Left cardiac atrium (tissue), 4 donors: ENCODE data around the gene GNB4. TPM values are rescaled to one million over a fixed set of nuclear protein-coding genes. Genes with fewer than 3 reads are reported as not detected.

Experiments
- ATAC-seq, 2 donors: fragments of 200-7000 bp; cut with Tn5 transposase; one replicate each; pipeline ENCODE4 v1.9.1; 2020; ENCODE audit warnings: mild to moderate bottlenecking in 2 of 2, moderate library complexity in 2 of 2
- DNase-seq: peaks from one replicate; pipeline ENCODE4 v3.0.0-alpha.2; 2020
- intact Hi-C, 2 donors: fragments of 100-400 bp; cut with DNase I; formaldehyde crosslinking; loops; one replicate each; pipeline versions ENCODE4 v1.14.1 to v1.15.1; 2022 to 2023
- total RNA-seq, 2 donors: library from RNA; stranded (reverse); fragmentation: NEBNext Ultra II Directional; extraction: Animal tissue kit (Norgen Biotek cat#: 25700); gene quantifications; one replicate each; pipeline ENCODE4 v1.2.1, GENCODE V29; 2021
- donor health status: DM: no; HTN: yes; CAD: no.
- donor health status: DM: no; HTN: yes; CAD: no; lungs with severe emphysema.
- donor health status: DM: yes; HTN: yes; CAD: no.
- donor health status: Dilated cardiomyopathy.

The GNB4 gene
- total RNA-seq, 2 donors from 2014 or later = 17.0 to 41.2 TPM

- intact Hi-C loops = no loop called here
- DNase-seq (no peak), ATAC-seq (no peak)
Observed at GRCh38 chr3:179391906-179392305, 59.4 kb downstream of the GNB4 start.

- intact Hi-C loops = no loop called here
- DNase-seq (no peak), ATAC-seq (no peak)
Observed at GRCh38 chr3:179376474-179376873, 74.8 kb downstream of the GNB4 start.

DNA sequence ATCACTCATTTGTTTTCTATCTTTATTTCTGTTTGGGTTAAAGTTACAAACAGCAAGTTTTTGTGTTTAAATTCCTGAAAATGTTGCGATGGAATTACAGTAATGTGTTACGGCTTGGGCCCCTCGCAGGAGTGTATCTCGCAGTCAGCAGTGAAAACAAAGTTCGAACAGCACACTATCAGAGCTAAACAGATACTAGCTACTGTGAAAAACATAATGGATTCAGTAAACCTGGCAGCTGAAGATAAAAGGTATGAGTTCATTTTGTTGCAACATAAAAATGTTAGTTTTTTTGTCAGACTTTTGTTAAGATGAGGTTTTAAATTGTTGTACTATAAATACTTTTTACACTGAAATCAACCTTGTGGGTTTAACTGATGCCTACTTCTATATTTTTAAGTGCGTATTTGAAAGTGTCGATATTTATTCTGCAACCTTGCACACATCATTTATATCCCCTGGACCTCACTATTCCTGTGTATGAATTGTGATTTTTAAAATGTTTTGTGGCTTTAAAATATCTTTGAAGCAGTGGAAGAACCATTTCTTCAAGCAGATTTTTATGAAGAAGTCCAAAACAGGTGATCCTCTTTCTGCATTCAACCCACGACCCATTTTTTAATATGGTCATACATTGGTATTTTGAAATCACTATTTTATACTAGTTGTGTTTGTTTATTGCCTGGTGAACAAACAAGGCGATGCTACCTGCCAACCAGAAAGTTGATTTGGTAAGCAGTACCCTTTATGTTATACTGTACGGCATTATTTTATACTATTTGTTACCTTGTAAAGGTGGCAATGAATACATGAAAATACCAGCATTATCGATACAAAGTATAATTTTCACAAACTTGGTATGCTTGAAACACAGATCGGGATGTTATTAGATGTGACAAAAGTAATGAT lies 75.9 kb downstream of the GNB4 start:
- DNase-seq (no peak), ATAC-seq (no peak)
- intact Hi-C loops = no loop called here

GRCh38 chr3:179373938-179374337 lies 77.3 kb downstream of the GNB4 start:
- intact Hi-C loops = no loop called here
- no peak for ATAC-seq
- DNase-seq = no peak

GRCh38 chr3:179369621-179370020 lies 81.6 kb downstream of the GNB4 start:
- ATAC-seq = no peak
- intact Hi-C loops = no loop called here
- no peak for DNase-seq

DNA sequence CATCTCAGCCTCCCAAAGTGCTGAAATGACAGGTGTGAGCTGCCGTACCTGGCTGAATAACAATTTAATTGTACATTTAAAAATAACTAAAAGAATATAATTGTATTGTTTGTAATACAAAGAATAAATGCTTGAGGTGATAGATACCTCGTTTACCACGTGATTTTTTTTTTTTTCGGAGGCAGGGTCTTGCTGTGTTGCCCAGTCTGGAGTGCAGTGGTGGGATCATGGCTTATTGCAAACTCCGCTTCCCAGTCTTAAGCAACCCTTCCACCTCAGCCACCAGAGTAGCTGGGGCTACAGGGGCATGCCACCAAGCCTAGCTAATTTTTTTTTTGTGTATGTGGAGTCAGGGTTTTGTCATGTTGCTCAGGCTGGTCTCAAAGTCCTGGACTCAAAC lies 87.9 kb downstream of the GNB4 start:
- DNase-seq (no peak), ATAC-seq (no peak)
- intact Hi-C loops = no loop called here

- ATAC-seq (no peak), DNase-seq (no peak)
- intact Hi-C loops = no loop called here
Observed at GRCh38 chr3:179355996-179356395, 95.3 kb downstream of the GNB4 start.

- DNase-seq = no peak
- intact Hi-C loops = no loop called here
- ATAC-seq = no peak
Observed at GRCh38 chr3:179348325-179349013, 102.8 kb downstream of the GNB4 start.

- intact Hi-C loops = no loop called here
- DNase-seq (peak; percentile 96), ATAC-seq (peak; percentile 99)
Observed at GRCh38 chr3:179347345-179348194, 103.7 kb downstream of the GNB4 start, which contains the start of gene MFN1. TSS of gene MFN1 (plus strand) at chr3:179347709. CDS start at chr3:179348852, 1,143 bp downstream.

Other genes with a start within 250 kb of the GNB4 start
- 1 to 10 TPM; 1.5 to 2.1 TPM for gene KCNMB3, start 200.4 kb downstream of the GNB4 start, total RNA-seq
- 10 to 100 TPM; 23.5 to 39.4 TPM for gene ZNF639, start 128.4 kb downstream of the GNB4 start, total RNA-seq
- gene MFN1, start 103.8 kb downstream of the GNB4 start, total RNA-seq = 10 to 100 TPM; 68.4 to 86.1 TPM
- gene ACTL6A, start 111.5 kb upstream of the GNB4 start, total RNA-seq = 10 to 100 TPM; 23.1 to 27.0 TPM
- 10 to 100 TPM; 34.4 to 50.5 TPM for gene MRPL47, start 153.2 kb upstream of the GNB4 start, total RNA-seq
- gene NDUFB5, start 153.3 kb upstream of the GNB4 start, total RNA-seq = 100 to 1,000 TPM; 244 to 250 TPM
- 10 to 100 TPM; 57.5 to 57.7 TPM for gene USP13, start 201.6 kb upstream of the GNB4 start, total RNA-seq